Choroid plexus epithelial cell (primary cell): Measurements from ENCODE around the gene VEGFB.

Source experiments
- DNase-seq: peaks from one replicate; pipeline ENCODE4 v3.0.0-alpha.2; 2010; ENCODE audit warnings: low read depth
- H3K4me3 ChIP-seq: 2 replicates; pipeline ENCODE4 v1.5.1; 2011; ENCODE audit warnings: low read depth, mild to moderate bottlenecking, control low read depth, low read length, moderate library complexity
- TF ChIP-seq, protein P1 (sequence below): conservative IDR thresholded peaks from 2 replicates; pipeline ENCODE4 v1.5.1; 2011; ENCODE audit warnings: low read depth, mild to moderate bottlenecking, control low read depth, inconsistent platforms, low read length, moderate library complexity

Gene VEGFB

DNA sequence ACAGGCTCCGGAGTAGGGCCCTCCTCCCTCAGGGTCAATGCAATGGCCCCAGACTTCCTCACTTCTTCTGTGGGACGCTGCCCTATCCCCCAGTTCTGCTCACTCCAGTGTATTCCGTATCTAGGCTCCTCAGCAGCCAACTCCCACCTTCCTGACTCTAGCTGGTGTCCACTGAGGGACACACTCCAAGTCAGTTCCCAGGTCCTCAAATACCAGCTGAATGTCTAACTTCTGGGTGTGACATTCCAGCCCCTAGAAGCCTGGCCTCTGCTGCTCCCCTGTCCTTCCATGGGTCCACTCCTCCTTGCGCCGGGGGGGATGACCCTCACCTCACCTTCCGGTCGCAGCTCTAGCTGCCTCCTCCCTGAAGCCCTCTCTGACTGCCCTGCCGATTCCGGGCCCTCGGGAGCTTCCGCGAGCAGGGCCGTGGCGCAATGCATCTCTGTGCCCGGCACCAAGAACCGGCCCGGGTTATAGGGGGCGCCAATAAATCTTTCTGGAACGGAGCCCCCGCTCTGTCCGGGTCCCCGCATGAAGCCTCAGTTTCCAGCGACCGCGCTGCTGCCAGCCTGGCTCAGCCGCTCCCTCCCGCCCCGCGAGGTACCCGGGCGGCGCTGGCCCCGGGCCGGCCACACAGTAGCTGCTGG lies 34.6 kb downstream of the VEGFB start:
- DNase-seq: peak; percentile 60
- TF ChIP-seq, protein P1, sequence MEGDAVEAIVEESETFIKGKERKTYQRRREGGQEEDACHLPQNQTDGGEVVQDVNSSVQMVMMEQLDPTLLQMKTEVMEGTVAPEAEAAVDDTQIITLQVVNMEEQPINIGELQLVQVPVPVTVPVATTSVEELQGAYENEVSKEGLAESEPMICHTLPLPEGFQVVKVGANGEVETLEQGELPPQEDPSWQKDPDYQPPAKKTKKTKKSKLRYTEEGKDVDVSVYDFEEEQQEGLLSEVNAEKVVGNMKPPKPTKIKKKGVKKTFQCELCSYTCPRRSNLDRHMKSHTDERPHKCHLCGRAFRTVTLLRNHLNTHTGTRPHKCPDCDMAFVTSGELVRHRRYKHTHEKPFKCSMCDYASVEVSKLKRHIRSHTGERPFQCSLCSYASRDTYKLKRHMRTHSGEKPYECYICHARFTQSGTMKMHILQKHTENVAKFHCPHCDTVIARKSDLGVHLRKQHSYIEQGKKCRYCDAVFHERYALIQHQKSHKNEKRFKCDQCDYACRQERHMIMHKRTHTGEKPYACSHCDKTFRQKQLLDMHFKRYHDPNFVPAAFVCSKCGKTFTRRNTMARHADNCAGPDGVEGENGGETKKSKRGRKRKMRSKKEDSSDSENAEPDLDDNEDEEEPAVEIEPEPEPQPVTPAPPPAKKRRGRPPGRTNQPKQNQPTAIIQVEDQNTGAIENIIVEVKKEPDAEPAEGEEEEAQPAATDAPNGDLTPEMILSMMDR: no peak
- peak overlapping the region; percentile 70 for H3K4me3 ChIP-seq

DNA sequence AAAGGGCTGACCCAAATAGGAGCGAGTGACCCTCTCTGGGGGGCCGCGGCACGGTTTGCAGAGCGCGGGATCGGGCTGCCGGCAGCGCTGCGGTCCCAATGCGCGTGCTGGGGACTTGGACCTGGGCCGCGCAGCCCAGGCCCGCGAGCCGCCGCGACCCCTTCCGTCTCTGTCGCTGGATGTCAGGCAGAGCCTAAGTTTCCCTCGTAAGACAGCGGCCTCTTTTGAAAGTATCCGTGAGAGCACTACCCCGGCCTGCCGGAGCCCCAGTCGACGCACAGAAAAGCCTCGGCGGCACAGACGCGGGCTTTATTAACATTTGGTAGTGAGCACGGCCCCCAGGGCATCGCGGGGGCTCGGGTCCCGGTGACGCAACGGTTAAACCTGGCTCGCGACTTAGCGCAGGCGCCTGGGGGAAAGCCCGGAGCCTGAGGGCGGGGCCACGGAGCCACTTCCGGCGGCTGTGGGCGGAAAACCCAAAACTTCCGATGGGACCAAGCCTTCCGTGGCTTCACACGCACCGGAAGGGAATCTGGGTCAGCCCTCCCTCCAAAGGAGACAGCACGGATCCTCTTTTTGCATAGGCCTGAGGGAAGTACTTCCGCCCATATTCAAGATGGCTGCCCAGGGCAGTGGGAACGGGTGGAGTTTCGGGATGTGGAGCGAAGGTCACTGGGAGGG lies 35.3 kb downstream of the VEGFB start:
- DNase-seq: peak; percentile 100
- TF ChIP-seq, protein P1: no peak
- H3K4me3 ChIP-seq: peak overlapping the region; percentile 70

DNA sequence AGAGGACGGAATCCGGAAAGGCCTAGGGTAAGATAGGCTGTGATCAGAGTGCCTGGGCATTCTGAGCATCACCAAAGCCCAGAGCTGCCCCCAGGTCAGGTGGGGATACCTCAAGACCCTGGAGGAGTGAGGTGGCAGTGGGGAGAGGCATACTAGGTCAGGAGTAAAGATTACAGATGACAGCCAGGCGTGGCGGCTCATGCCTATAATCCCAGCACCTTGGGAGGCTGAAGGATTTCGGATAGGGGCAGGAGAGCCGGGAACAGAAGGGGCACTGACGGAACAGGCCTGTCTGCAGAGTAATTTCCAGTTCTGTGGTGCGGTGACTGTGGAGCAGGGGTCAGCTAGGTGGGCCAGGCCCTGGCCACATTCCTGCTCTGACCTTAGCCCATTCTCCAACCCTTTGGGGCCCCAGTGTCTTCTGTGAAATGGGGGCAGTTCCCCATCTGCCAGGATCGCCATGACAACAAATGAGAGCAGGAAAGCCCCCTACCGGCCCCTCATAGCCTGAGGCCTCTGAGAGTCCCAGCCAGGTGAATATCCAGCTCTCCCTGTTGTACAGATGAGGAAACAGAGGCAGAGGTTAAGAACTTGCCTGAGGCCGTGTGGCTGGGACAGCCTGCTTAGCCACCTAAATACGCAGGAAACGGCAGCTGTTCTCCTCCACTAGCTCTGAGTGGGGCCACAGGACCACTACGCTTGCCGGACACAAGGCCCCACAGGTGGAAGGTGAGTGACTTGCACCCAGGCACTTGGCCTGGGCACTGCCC lies 40.8 kb downstream of the VEGFB start:
- DNase-seq: no peak
- H3K4me3 ChIP-seq: no peak overlapping the region
- TF ChIP-seq, protein P1: no peak

DNA sequence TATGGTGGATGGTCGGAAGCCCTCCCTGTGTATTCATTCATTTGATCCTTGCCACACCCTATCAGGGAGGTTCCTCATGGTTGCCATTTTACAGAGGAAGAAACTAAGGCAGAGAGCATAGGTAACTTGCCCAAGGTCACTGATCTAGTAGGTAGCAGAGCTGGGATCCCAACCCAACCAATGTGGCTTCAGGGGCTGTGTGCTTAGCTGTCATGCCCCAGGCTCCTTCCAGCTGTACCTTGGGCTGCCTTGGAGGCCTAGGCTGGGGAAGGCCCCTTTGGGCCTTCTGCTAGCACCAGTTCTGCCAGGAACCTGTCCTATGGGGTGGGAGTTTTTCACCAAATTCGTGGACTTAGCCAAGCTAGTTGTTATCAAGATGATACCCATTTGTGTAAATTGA lies 41.5 kb downstream of the VEGFB start:
- H3K4me3 ChIP-seq: no peak overlapping the region
- TF ChIP-seq, protein P1: no peak
- no peak for DNase-seq

DNA sequence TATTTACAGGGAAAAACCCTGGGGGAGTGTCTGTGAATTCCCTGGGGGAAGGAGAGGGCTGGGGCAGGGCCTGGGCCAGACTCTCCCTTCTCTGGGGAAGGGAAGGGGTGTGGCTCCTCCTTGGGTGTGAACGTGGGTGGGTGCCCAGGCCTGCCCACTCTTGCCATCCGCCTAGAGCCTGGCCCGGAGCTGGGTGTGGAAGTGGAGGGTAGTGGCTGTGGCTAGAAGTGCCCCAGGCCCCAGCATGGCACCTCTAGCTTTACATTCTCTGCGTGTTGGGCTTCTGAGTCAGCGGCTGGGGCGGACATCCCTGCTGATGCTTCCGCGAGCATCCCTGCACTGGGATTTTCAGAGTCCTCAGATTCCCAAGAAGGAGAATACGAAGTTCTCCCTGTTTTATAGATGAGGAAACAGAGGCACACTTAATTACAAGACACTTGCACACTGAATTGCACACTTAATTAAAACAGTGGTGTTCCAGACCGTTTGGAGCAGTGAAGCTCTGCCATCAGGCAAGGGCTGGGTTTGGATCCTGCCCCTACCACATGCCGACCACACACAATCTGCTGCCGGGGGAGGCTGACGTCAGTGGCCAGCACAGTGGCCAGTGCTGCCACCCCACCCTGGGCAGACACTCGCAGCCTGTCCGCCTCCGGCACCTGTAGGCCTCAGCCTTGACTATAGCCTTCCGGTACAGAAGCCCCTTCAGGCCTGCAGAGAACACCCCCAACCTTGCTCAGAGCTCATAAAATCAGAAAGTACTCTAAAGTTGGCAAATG lies 42.5 kb downstream of the VEGFB start:
- peak; percentile 20 for DNase-seq
- TF ChIP-seq, protein P1: no peak
- no peak overlapping the region for H3K4me3 ChIP-seq

DNA sequence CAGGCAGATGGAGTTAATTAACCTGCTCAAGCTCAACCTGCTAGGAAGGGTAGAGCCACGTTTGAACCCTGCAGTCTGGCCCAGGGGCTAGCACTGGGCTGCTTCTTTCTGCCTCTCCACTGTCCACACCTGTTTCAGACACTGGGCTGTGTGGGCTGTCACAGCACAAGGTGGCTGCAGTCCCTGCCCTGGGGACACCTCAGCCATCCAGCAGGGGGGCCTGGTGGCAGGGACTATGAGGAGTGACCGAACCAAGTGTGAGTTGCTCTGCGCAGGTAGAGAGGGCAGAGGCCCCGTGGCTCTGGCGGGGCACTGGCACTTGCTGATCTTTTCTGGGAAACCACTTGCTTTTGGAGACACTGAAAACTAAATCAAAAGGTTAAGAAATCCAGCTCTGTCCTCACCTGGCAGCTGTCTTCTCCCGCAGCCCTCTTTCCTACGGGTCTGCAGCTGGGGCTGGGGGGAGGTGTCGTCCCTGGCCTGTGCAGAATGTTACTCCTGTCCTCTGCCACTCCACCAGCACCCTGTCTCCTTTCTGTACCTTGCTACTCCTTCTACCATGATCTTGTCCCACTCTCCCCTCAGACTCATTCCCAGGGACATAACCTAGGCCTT lies 44.3 kb downstream of the VEGFB start:
- TF ChIP-seq, protein P1: no peak
- DNase-seq: no peak
- no peak overlapping the region for H3K4me3 ChIP-seq
